HEK293T (cell line): ENCODE measurements around the gene CITED2.
"Not testable (repeated sequence)": the region's sequence is repeated elsewhere in the genome, so short reads cannot be mapped to it uniquely, and the experiment has no call there.

Experiments used
- FOXA1 ChIP-seq: fragments of 450-650 bp; IDR thresholded peaks from 2 replicates; pipeline ENCODE4 v1.6.1; 2016; ENCODE audit warnings: mild to moderate bottlenecking
- LEF1 ChIP-seq: fragments of 450-650 bp; IDR thresholded peaks from 2 replicates; pipeline ENCODE4 v1.6.1; 2017; ENCODE audit warnings: mild to moderate bottlenecking, borderline replicate concordance
- SUZ12 ChIP-seq: fragments of 450-650 bp; IDR thresholded peaks from 2 replicates; pipeline ENCODE4 v1.6.1; 2016; ENCODE audit warnings: mild to moderate bottlenecking

DNA sequence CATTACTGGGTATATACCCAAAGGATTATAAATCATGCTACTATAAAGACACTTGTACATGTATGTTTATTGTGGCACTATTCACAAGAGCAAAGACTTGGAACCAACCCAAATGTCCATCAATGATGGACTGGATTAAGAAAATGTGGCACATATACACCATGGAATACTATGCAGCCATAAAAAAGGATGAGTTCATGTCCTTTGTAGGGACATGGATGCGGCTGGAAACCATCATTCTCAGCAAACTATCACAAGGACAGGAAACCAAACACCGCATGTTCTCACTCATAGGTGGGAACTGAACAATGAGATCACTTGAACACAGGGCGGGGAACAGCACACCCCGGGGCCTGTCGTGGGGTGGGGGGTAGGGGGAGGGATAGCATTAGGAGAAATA is 10.7 kb downstream of the CITED2 start:
- TF ChIP-seq FOXA1, SUZ12, LEF1: not testable (repeated sequence)
